HG03342 (cell line): ENCODE measurements around the gene BAZ1B.
A peak's percentile ranks its signal among the peaks of the same experiment; 100 is the strongest.
"Not testable (repeated sequence)": the region's sequence is repeated elsewhere in the genome, so short reads cannot be mapped to it uniquely, and the experiment has no call there.

Experiments
- ATAC-seq: cut with Tn5 transposase; IDR thresholded peaks from one replicate; pipeline ENCODE4 v1.9.1; 2021; ENCODE audit warnings: mild to moderate bottlenecking, moderate library complexity; ENCODE audit not compliant: unreplicated experiment

The BAZ1B gene, protein sequence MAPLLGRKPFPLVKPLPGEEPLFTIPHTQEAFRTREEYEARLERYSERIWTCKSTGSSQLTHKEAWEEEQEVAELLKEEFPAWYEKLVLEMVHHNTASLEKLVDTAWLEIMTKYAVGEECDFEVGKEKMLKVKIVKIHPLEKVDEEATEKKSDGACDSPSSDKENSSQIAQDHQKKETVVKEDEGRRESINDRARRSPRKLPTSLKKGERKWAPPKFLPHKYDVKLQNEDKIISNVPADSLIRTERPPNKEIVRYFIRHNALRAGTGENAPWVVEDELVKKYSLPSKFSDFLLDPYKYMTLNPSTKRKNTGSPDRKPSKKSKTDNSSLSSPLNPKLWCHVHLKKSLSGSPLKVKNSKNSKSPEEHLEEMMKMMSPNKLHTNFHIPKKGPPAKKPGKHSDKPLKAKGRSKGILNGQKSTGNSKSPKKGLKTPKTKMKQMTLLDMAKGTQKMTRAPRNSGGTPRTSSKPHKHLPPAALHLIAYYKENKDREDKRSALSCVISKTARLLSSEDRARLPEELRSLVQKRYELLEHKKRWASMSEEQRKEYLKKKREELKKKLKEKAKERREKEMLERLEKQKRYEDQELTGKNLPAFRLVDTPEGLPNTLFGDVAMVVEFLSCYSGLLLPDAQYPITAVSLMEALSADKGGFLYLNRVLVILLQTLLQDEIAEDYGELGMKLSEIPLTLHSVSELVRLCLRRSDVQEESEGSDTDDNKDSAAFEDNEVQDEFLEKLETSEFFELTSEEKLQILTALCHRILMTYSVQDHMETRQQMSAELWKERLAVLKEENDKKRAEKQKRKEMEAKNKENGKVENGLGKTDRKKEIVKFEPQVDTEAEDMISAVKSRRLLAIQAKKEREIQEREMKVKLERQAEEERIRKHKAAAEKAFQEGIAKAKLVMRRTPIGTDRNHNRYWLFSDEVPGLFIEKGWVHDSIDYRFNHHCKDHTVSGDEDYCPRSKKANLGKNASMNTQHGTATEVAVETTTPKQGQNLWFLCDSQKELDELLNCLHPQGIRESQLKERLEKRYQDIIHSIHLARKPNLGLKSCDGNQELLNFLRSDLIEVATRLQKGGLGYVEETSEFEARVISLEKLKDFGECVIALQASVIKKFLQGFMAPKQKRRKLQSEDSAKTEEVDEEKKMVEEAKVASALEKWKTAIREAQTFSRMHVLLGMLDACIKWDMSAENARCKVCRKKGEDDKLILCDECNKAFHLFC (N-terminal part only)

DNA sequence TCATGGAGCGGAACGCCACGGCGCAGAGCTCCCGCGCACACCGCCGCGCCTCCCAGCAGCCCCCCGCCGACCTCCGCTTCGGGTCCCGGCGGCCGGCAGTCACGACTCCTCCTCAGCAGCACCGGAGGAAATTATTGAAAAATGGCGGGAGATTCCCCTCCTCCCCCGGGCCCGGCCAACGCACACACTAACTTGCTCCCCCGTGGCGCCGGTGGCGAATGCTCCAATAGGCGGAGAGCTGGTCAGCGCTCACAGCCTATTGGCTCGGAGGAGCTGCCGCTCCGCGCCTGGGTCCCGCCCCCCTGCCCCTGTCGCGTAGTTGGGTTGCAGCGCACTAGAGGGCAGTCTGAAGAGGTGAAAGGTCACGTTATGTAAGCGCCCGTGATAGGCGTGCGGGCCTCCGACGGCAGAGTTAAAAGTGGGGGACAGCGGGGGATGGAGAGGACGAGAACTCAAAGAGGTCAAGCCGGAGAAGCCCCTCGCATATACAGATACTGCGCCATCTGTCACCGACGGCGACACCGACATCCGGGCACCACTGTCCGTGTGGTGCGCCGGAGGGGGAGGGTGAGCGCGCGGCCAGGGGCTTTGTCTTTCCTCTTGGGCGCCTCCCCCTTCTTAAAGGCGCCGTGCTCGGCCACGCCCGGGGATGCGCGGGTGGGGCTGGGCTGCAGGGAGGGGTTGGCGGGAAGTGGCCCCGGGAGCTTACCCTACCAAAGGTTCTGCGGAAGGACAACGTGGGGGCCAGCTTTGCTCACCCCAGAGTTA is at the start of gene BAZ1B:
Gene BAZ1B (minus strand): TSS at position 189 of the 768 bp plus-strand sequence. CDS start 360 bp downstream, outside the sequence.
- peak; percentile 86 for ATAC-seq

DNA sequence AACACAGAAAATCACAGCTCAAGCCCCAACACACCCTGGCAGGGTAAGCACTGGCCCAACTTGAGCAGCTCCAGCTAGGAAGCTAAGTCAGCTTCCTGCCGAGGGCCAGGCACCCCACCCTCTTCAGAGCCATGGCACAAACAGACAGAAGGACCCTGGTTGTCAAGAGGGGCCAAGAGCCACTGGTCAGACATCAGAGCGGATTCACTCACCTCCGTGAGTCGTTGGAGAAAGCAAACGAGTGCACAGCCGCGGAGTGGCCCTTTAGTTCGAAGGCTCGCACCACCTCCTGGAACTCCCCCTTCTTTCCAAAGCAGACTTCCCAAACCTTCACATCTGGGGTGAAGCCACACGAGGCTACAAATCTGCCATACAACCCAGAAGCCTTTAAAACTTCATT is 48.9 kb upstream of the BAZ1B start:
- ATAC-seq: no peak

DNA sequence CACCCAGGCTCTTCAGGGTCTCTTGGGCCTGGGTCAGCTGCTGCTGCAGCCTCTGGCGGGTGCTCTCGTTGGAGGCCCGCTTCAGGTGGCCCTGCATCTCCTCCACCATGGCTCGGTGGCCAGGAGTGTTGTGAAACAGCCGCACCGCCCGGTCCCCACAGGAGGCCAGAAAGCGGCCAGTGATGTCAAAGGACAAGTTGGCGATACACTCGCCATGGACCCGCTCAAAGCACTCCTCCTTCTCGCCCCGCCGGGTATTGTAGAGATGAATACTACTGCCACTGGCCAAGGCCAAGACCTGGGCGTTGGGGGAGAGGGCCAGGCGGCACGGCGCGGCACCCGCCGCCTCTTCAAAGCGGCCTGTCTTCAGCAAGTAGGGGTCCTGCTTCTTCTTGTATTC is 48.4 kb upstream of the BAZ1B start:
- ATAC-seq: no peak

DNA sequence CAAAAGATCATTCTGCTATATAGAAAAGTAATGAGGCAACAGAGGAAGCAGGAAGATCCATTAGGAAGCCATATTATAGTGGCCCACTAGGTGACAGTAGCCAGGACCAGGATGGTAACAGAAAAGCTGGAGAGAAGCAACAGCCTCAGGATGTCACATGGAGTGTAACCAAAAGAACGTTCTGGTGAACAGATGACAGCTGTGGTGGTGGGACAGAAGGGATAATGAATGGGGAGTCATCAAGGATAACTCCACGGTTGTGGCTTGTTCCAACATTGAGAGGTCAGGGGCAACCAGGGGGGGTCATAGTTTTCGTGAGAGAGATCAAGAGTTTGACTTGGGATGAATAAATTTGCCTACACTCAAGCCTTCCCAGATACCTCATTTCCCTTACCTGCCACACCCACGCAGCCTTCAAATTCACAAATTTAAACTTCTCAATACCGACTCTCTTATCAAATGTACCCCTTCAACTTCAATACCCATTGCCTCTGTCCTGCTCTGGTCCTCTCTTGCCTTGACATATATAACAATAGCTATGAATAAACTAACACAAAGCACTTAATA is 47.0 kb upstream of the BAZ1B start:
- ATAC-seq: no peak

DNA sequence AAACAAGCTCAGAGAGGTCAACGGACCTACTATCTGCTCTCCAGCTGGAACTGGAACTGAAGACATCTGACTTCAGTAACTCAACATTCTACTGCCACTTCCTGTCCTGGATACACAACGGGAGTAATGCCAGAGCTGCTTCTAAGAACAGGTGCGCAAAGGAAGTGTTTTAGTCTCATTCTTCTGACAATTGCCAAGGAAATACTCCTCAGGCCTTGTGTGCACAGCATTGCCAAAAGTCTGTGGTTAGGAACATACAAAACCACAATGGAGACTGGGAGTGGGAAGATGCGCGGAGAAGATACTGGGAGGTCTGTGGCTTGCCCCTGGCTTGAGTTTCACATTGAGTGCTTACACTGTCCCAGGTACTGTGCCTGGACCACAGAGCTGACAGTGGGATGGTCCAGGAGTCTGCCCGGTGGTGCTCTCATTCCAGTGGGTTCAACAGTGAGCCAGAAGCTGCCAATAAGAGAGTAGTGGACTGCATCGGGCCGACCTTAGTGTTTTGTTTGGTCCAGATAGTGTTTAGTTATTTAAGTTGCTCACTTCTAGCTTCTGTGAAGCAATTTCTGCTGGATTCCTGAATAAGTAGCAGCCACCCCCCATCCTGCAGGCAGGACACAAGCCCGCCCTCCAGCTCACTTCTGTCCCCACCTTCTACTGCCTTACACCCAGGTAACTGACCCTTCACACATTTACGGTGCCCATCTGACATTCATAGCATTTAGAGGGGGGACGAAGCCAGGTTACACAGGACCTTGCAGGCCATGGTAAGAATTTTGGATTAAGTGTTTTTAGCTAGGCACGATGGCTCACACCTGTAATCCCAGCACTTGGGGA is 46.0 kb upstream of the BAZ1B start:
- ATAC-seq: no peak

DNA sequence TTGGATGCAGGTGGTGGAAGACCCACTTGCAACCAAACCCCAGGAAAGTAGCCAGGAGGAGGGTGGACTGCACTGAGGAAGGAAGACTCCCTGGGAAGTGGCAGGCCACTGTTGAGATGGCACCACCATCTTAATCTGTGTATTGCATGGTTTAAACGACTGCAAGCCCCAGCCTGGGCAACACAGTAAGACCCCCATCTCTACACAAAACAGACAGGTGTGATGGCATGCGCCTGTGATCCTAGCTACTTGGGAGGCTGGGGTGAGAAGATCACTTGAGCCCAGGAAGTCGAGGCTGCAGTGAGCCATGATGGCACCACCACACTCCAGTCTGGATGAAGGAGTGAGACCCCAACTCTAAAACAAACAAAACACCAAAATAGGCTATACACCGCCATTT is 45.0 kb upstream of the BAZ1B start:
- no peak for ATAC-seq

DNA sequence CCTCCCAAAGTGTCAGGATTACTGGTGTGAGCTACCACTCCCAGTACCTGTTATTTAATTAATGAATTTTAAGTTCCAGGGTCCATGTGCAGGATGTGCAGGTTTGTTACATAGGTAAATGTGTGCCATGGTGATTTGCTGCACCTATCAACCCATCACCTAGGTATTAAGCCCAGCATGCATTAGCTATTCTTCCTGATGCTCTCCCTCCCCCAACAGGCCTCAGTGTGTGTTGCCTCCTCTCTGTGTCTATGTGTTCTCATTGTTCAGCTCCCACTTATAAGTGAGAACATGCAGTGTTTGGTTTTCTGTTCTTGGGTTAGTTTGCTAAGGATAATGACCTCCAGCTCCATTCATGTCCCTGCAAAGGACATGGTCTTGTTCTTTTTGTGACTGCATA is 44.3 kb upstream of the BAZ1B start:
- not testable (repeated sequence) for ATAC-seq

DNA sequence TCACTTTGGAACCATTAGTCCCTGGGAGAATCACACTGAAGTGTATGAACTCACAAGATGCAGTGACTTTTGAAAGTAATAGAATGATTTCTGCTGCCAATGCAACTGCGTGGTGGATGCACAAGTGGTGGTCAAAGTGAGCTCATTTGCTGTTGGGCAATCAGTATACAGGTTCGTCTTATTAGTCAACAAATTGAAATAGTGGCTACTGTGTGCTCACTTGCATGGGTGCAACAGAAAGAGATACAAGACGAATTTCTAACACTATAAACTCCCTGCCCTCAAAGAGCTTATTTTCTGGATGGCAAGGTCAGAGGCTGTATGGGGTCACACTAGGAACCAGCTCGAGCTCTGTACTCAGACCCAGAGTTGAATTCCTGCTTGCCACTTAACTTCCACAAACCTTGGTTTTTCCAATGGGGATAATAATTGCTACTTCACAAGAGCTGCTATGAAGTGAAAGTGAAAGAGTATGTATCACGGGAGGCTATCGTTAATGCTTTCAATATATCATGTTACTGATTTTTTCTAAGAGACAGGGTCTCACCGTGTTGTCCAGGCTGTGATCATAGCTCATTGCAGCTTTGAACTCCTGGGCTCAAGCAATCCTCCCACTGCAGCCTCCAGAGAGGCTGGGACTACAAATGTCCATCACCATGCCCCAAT is 43.7 kb upstream of the BAZ1B start:
- ATAC-seq: no peak

DNA sequence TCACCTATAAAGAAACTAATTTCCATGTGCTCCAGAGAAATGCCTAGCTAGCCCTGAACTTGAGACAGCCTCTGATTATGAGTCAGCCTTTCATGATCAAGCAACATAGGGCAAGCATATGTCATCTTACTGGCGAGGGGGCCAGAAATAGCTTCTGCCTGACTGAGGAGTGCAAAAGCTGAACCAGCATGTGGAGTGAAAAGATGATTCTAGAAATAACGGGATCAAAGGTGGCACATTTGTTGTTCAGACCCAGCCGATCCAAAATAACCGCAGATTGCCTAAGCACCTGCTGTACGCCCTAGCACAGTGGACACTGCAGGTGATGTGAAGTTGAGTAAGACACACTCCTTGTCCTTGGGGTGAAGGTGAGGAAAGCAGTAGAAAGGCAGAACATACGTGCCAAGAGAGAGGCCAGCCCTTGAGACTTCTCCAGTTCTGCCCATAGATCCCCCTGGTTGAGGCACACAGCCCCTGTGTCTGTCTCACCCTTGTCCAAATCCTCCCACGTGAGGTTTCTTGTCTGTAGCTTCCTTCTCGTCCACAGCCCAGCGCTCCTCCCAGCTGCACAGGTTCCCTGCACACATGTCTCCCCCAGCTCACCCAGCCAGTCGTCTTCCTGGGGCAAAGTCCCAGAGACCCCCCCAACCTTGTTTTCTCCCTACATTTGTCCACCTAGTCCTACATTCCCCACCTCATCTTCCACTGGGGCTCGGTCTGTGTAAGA is 38.2 kb upstream of the BAZ1B start:
- no peak for ATAC-seq

DNA sequence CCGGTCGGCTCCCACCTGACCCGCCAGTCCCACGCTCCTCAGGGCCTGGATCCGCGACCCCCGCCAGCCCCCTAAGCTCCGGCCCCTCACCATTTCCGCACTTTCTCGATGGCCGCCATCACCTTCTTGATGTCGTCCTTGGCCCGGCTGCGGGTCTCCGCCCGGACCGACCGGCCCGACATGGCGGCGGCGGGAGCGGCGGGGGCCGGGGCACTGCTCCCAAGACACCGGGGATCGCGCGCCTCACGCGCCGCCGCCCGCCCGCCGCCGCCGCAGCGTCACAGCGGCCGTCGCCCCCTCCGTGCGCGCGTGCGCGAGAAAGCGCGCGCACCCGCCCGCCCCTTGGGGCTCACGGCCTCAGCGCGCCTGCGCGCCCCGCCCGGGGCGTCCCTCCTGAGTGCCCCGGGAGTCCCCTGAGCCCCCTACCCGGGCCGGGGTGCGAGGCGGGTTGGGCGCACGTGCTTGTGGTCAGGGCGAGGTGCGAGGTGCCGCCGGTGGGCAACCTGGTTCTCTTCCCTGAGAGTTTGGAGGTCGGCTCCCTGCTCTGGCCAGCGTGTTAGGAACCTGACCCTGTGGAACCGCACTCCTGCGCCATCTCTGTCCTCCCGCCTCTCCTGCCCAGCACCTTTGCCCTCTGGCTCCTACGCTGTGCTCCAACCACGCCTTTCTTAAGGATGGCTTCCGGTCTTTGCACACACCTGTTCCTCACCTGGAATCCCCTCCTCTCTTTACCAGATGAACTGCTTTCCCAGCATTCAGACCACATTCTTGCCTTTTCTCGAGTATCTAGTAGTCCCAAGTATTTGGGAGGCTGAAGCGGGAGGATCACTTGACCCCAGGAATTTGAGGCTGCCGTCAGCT is 35.5 kb upstream of the BAZ1B start, which contains the start of gene BCL7B:
Gene BCL7B (minus strand): TSS at position 294 of the 861 bp plus-strand sequence. CDS start 112 bp downstream, at position 182.
- peak; percentile 41 for ATAC-seq

DNA sequence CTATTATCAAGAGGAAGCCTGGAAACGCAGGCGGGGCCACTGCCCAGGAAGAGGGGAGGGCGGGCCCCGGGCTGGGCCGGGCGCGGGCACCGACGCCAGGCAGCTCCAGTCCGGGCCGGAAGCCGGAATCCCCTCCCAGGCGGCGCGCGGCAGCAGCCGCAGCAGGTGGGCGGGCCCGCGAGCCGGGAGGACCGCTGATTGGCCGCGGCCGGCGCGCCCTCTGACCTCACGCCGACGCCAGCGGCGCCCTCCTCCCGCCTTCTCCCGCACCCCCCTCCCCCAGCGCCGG is 35.0 kb upstream of the BAZ1B start:
- ATAC-seq: peak; percentile 89

DNA sequence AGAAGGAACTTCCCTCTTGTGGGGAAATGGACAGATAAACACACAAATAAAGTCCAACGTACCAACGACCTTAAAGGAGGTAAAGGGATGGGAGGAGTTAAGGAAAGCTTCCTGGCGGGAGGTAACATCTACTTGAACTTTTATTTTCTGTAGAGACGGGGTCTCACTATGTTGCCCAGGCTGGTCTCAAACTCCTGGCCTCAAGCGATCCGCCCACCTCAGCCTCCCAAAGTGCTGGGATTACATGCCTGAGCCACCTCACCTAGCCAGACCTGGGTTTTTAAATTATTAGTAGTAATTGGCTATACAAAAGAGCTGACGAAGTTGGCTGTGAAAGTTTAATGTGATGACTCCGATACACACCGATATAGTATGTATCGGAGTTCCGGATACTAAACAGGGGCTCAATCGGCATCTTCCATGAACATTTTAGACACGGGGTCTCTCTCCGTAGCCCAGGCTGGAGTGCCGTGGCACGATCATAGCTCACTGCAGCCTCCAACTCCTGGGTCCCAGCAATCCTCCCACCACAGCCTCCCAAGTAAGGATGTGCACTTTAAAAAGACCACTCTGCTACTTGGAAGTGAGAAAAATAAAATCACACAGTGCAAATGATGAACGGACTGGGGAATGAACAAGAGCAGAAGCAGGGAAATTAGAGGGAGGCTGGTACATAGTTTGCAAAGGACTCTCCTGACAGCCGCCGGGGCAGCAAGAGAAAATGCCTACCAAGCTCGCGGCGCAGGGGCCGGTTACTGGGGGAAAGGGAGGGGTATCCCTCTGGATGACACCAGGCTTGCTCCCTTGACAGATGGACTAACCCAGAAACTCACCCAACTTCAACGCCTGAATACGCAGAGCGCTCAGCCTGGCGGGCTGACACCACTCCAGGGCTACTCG is 34.4 kb upstream of the BAZ1B start:
- no peak for ATAC-seq

DNA sequence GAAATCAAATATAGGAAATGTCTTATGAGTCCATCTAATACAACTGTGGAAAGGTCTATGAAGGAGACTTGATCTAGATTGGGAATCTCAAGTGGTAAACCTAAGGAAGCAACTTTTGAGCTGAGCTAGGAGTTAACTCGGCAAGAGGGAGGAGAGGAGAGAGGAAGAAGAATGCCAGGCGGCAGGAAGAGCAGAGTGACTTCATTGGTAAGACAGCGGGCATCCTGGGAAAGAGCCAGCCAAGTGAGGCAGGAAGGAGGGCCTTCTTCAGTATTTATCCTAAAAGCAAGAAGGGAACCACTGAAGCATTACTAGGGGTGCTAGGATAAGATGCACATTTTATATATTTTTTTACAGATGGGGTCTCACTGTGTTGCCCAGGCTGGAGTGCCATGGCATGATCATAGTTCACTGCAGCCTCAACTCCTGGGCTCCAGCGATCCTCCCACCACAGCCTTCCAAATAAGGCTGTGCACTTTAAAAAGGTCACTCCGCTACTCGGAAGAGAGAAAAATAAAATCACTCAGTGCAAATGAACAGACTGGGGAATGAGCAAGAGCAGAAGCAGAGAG is 33.4 kb upstream of the BAZ1B start:
- ATAC-seq: no peak

DNA sequence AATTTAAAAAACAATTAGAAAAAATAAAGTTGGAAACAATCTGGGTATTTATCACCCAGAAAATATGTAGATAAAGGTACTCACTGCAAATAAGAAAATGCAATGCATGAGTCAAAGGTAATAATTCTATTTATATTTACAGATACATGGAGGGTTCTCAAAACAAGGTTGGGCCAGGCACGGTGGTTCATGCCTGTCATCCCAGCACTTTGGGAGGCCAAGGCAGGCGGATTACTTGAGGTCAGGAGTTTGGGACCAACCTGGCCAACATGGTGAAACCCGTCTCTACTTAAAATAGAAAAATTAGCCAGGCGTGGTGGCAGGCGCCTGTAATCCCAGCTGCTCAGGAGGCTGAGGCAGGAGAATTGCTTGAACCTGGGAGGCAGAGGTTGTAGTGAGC is 28.0 kb upstream of the BAZ1B start:
- not testable (repeated sequence) for ATAC-seq

DNA sequence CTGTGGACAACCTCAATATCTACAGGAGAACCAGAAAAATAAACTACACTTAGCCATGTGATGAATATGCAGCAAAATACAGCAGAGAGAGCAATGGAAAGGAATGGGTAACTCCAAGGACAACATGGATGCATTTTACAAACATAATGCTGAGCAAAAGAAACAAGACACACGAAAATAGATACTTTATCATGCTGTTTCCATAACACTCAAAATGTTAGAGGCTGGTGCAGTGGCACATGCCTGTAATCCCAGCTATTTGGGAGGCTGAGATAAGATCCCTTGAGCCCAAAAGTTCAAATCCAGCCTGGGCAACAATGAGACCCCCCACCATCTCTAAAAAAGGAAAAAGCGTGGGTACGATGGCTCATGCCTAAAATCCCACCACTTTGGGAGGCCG is 27.1 kb upstream of the BAZ1B start:
- ATAC-seq: no peak

DNA sequence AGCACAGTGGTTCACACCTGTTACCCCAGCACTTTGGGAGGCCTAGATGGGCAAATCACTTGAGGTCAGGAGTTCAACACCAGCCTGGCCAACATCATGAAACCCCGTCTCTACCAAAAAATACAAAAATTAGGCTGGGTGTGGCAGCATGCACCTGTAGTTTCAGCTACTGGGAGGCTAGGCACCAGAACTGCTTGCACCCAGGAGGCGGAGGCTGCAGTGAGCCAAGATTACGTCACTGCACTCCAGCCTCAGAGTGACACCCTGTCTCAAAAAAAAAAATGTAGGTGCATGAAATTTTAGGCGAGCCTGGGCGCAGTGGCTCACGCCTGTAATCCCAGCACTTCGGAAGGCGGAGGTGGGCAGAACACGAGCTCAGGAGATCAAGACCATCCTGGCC is 25.7 kb upstream of the BAZ1B start:
- ATAC-seq: no peak
